SU-DHL-6 (cell line): Measurements from ENCODE around the gene MRPL21.

ENCODE experiments used
- H2AFZ ChIP-seq: fragments of 200-600 bp; sonication (generic); 2 replicates; pipeline ENCODE4 v1.6.1; 2014; ENCODE audit warnings: low read depth, mild to moderate bottlenecking, moderate library complexity, mixed read lengths, antibody characterized with exemption, low read length; ENCODE audit not compliant: severe bottlenecking
- H3F3A ChIP-seq: fragments of 200-600 bp; shearing (Covaris generic); 2 replicates; pipeline ENCODE4 v1.6.0; 2016; ENCODE audit warnings: antibody characterized with exemption, mild to moderate bottlenecking; ENCODE audit not compliant: insufficient read depth
- H3K27ac ChIP-seq: fragments of 200-600 bp; sonication (generic); 2 replicates; pipeline ENCODE4 v1.5.1; 2016; ENCODE audit warnings: low read depth, mild to moderate bottlenecking, low read length, moderate library complexity, mixed read lengths
- H3K27me3 ChIP-seq: fragments of 200-600 bp; sonication (generic), shearing (Covaris generic); 2 replicates; pipeline ENCODE4 v1.6.0; 2014; ENCODE audit warnings: mild to moderate bottlenecking, low read length
- H3K36me3 ChIP-seq: fragments of 200-600 bp; sonication (generic); 2 replicates; pipeline ENCODE4 v1.6.1; 2014; ENCODE audit warnings: mild to moderate bottlenecking, low read length, mixed read lengths
- H3K4me2 ChIP-seq: fragments of 300-600, 200-600 bp; shearing (Covaris generic), sonication (generic); 2 replicates; pipeline ENCODE4 v1.6.0; 2014; ENCODE audit warnings: low read length, low read depth, mild to moderate bottlenecking; ENCODE audit not compliant: poor library complexity, severe bottlenecking
- H3K4me3 ChIP-seq: fragments of 200-600 bp; sonication (generic); 2 replicates; pipeline ENCODE4 v1.5.1; 2014; ENCODE audit warnings: antibody characterized with exemption, low read length, mild to moderate bottlenecking, mixed read lengths; ENCODE audit not compliant: insufficient read depth, poor library complexity, severe bottlenecking
- H3K79me2 ChIP-seq: fragments of 200-600 bp; sonication (generic); 2 replicates; pipeline ENCODE4 v1.6.1; 2014; ENCODE audit warnings: mild to moderate bottlenecking, low read length, moderate library complexity; ENCODE audit not compliant: insufficient read depth
- H3K9ac ChIP-seq: fragments of 200-600 bp; sonication (generic); 2 replicates; pipeline ENCODE4 v1.7.0; 2014; ENCODE audit warnings: mild to moderate bottlenecking, low read length
- H3K9me2 ChIP-seq: fragments of 200-600 bp; sonication (generic); replicated peaks from 2 replicates; pipeline ENCODE4 v1.6.1; 2014; ENCODE audit warnings: low read length; ENCODE audit not compliant: insufficient read depth
- H3K9me3 ChIP-seq: fragments of 200-600 bp; sonication (generic); 2 replicates; pipeline ENCODE4 v1.6.1; 2014; ENCODE audit warnings: low read length, mixed read lengths; ENCODE audit not compliant: insufficient read depth
- H4K20me1 ChIP-seq: fragments of 200-600 bp; sonication (generic); 2 replicates; pipeline ENCODE4 v1.6.1; 2014; ENCODE audit warnings: low read depth, mild to moderate bottlenecking, antibody characterized with exemption, low read length, moderate library complexity, mixed read lengths
- EZH2phosphoT487 ChIP-seq: fragments of 200-600 bp; sonication (generic), shearing (Covaris generic); conservative IDR thresholded peaks from 2 replicates; pipeline ENCODE4 v1.6.1; 2018; ENCODE audit warnings: mild to moderate bottlenecking, antibody characterized with exemption, low read length, moderate library complexity, mixed read lengths
- TF ChIP-seq, protein P1 (sequence below): fragments of 200-600 bp; sonication (generic); IDR thresholded peaks from one replicate; pipeline ENCODE4 v1.5.1; 2017; ENCODE audit warnings: antibody characterized with exemption, mild to moderate bottlenecking, low read length, moderate library complexity; ENCODE audit not compliant: insufficient read depth, poor library complexity, severe bottlenecking

The MRPL21 gene

DNA sequence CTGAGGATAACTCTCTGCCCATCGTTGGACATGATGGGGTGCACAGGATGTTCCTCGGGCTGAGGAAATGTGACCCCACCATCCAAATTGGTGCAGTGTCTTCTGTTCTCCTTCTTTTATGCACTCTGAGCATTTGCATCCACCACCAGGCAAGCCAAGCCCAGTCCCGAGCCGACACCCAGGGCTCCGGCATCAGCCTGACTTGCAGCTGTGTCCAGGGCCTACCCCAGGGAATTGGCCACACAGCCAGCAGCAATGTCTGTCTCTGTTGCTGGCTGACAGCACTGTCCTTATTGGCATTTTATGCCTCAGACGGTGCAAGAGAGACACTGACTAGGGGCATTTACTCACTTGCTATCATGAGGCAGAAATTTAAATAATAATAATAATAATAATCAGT lies 36.6 kb downstream of the MRPL21 start:
- H2AFZ ChIP-seq: no peak overlapping the region
- no peak for TF ChIP-seq EZH2phosphoT487
- TF ChIP-seq, protein P1, sequence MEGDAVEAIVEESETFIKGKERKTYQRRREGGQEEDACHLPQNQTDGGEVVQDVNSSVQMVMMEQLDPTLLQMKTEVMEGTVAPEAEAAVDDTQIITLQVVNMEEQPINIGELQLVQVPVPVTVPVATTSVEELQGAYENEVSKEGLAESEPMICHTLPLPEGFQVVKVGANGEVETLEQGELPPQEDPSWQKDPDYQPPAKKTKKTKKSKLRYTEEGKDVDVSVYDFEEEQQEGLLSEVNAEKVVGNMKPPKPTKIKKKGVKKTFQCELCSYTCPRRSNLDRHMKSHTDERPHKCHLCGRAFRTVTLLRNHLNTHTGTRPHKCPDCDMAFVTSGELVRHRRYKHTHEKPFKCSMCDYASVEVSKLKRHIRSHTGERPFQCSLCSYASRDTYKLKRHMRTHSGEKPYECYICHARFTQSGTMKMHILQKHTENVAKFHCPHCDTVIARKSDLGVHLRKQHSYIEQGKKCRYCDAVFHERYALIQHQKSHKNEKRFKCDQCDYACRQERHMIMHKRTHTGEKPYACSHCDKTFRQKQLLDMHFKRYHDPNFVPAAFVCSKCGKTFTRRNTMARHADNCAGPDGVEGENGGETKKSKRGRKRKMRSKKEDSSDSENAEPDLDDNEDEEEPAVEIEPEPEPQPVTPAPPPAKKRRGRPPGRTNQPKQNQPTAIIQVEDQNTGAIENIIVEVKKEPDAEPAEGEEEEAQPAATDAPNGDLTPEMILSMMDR: no peak
- H3K27me3 ChIP-seq: no peaks in the 10 kb centered on the region
- H3K79me2 ChIP-seq: no peaks in the 10 kb centered on the region
- no peaks in the 10 kb centered on the region for H3K36me3 ChIP-seq
- peaks cover 4% of the 10 kb centered on the region; the same call in 1 of the 2 replicates for H3K9me3 ChIP-seq
- H3K9me2 ChIP-seq: no peaks in the 10 kb centered on the region
- no peak overlapping the region for H3K27ac ChIP-seq
- H4K20me1 ChIP-seq: no peaks in the 10 kb centered on the region
- H3F3A ChIP-seq: no peaks in the 10 kb centered on the region
- no peak overlapping the region for H3K4me2 ChIP-seq
- H3K4me3 ChIP-seq: no peak overlapping the region
- no peak overlapping the region for H3K9ac ChIP-seq

DNA sequence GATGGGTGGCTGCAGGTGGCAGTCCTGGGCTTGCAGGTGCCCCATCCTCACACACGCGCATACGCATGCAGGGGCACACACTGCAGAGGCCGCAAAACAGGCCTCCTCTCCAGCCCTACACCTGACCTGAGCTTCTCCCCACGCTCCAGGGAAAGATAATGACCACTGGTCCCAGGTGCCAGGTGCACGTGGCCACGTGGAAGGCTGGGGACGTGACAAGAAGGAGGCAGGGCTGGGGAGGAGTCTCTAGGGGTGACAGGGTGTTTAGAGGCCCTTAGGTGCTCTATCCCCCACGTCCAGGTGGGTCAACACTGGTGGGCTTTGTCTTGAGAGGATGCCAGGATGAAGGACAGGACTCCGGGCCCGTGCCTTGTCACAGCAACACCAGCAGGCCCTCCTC lies 38.4 kb downstream of the MRPL21 start:
- H3K4me2 ChIP-seq: no peak overlapping the region
- H4K20me1 ChIP-seq: no peaks in the 10 kb centered on the region
- no peak for TF ChIP-seq EZH2phosphoT487
- TF ChIP-seq, protein P1: no peak
- no peaks in the 10 kb centered on the region for H3F3A ChIP-seq
- H3K9me3 ChIP-seq: peaks cover 4% of the 10 kb centered on the region; the same call in 1 of the 2 replicates
- H3K4me3 ChIP-seq: no peak overlapping the region
- H3K27me3 ChIP-seq: no peaks in the 10 kb centered on the region
- no peaks in the 10 kb centered on the region for H3K79me2 ChIP-seq
- no peaks in the 10 kb centered on the region for H3K9me2 ChIP-seq
- H3K9ac ChIP-seq: no peak overlapping the region
- no peak overlapping the region for H3K27ac ChIP-seq
- H2AFZ ChIP-seq: no peak overlapping the region
- no peaks in the 10 kb centered on the region for H3K36me3 ChIP-seq

GRCh38 chr11:68863553-68864265 lies 39.9 kb downstream of the MRPL21 start:
- H3K27ac ChIP-seq: no peak overlapping the region
- no peak overlapping the region for H2AFZ ChIP-seq
- no peaks in the 10 kb centered on the region for H4K20me1 ChIP-seq
- no peak overlapping the region for H3K4me3 ChIP-seq
- H3F3A ChIP-seq: no peaks in the 10 kb centered on the region
- peaks cover 4% of the 10 kb centered on the region; the same call in 1 of the 2 replicates for H3K9me3 ChIP-seq
- no peaks in the 10 kb centered on the region for H3K79me2 ChIP-seq
- H3K9ac ChIP-seq: no peak overlapping the region
- H3K27me3 ChIP-seq: no peaks in the 10 kb centered on the region
- no peak for TF ChIP-seq EZH2phosphoT487
- TF ChIP-seq, protein P1: no peak
- H3K4me2 ChIP-seq: no peak overlapping the region
- no peaks in the 10 kb centered on the region for H3K36me3 ChIP-seq
- no peaks in the 10 kb centered on the region for H3K9me2 ChIP-seq
